Activated gamma-delta T cell treated with anti-CD3 and anti-CD28 coated beads, Interleukin-2, amount 50 U/mL, for 16 hours (primary cell): ENCODE results near the gene IL1RAPL1.

Source experiments
- DNase-seq: peaks from one replicate; pipeline ENCODE4 v3.0.0-alpha.2; 2020; ENCODE audit warnings: low read depth

The IL1RAPL1 gene

GRCh38 chrX:29788991-29789699, 1201.9 kb downstream of the IL1RAPL1 start:
- no peak for DNase-seq

DNA sequence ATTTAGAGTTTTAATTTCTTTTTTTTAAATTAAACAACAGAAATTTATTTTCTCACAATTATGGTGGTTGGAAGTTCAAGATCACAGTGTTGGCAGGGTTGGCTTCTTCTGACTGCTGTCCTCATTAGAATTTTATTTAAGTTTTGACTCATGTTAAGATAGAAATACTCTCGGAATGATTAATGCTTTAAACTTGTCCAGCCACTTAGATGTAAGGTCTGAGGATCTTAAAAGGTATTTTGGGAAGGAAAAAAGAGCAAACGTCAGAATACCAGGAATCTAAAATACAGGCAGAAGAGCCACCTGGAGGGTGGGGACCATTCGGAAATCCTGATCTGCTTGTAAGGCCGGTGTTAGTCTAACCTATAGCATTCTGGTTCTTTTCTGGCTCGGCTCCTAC, 1205.1 kb downstream of the IL1RAPL1 start:
- no peak for DNase-seq

DNA sequence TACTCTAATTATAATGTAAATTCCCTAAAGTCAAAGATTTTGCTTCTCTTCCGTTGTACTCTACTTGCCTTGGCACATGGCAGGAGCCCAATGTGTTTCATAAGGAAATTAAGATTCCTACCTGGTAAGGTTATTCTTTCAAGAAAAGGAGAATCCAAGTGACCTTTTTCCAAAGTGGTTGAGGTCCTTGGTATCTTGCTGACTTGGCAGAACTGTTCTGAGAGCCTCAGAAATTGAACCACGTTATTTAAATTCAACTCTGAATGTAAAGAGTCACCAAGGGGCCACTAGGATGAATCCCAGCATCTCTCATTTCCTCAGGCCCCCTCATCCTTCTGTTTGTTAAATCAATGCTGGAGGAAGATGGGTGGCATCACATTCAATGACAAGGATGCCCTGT, 1209.9 kb downstream of the IL1RAPL1 start:
- no peak for DNase-seq

DNA sequence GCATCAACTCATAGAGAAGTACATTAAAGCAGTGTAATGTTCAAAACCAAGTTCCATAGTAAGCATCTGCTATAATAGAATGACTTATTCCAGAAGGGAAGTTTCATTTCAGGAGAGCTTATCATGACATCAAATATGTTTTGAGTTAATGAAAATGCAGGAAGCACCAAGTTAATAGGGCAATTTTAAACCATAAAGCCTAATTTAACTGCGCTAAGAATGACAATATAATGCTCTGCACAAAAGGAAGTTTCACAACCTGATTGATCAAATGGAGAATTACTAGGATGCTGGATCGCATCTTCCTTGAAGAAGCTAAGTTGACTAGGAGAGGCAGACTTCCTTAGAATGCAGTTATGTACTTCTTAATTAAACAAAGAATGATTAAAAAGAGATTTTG, 1211.2 kb downstream of the IL1RAPL1 start:
- DNase-seq: no peak

DNA sequence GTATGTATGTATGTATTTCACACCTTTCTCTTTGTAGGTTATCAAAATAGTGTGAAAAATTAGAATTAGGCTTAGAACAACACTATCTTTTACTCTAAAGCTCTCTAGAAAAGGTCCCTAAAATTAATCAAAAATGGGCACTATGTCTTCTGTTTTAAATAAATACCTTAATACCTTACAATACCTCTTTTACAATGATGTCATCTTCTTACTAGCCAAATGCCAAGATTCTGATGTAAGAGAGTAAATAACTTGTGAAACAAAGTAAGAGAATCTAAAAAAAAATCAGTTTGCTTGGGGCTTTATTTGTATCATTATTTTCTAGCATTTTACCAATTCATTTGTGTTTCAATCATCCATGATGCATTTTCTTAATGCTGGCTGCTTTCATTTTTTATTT, 1225.9 kb downstream of the IL1RAPL1 start:
- no peak for DNase-seq

GRCh38 chrX:29824176-29824906, 1237.1 kb downstream of the IL1RAPL1 start:
- DNase-seq: no peak

DNA sequence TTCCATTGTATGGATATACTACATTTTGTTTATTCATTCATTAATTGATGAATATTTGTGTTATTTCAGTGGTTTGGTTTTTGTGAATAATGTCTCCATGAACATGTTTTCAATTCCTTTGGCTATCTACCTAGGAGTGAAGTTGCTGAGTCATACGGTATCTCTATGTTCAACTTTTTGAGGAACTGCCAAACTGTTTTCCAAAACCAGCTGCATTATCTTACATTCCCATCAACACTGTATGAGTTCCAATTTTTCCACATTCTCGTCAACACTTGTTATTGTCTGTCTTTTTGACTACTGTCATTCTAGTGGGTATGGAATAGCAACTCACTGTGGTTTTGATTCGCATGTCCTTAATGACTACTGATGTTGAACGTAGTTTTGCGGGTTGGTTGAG, 1239.5 kb downstream of the IL1RAPL1 start:
- DNase-seq: no peak

GRCh38 chrX:29834311-29834710, 1247.1 kb downstream of the IL1RAPL1 start:
- no peak for DNase-seq

- no peak for DNase-seq
These were observed 1247.5 kb downstream of the IL1RAPL1 start for GRCh38 chrX:29834764-29835163.

GRCh38 chrX:29841750-29842149, 1254.5 kb downstream of the IL1RAPL1 start:
- no peak for DNase-seq

DNA sequence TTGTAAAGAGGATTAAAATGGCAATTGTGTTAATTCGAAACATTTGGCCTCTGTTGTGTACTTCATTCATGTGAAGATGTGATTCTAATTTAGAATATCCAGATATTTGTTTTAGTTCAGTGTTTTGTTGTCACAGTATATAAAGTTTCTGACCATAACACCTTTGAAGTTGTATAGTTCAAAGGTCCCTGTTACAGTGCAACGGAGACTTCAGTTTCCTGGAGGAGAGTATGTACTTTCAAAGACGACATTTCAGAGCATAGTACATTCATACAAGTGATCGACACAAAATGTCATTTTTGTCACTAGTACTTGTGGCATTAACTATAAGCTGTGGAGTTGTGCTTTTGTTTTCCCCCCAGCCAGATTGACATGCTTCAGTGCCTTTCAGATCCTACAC, 1255.3 kb downstream of the IL1RAPL1 start:
- DNase-seq: no peak

DNA sequence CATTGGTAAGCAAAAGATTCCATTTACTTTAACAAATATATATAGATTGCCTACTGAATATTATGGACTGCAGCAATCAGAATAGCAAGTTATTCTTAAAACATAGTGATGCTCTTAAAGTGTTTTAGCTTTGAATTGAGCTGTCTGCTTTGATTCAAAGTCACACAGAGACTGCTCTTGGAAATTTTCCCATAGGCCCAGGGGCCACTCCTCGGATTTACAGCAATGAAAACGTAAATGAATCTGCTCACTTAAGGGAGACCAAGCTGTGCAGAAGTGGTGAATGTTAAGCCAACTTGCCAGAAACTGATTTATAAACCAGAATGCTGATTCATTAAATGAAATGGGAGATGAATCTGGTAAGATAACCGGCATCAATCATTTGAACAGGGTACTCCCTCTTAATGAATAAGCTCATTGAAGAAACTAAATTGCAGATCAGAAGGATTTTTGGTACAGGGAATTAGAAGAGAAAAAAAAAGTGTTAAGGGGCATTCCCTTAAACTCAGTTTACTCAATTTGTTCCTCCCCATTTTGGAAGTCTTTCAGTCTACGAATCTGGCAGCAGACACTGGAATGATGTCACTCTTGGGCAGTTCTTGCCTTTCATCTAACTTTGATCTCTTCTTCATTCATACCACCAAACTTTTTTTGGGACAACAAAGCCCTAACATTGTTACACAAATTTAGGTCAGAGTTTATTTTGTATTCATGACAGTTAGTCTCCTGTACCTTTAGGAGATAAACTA, 1264.8 kb downstream of the IL1RAPL1 start:
- no peak for DNase-seq

- no peak for DNase-seq
These were observed 1265.5 kb downstream of the IL1RAPL1 start for GRCh38 chrX:29852767-29853166.

- no peak for DNase-seq
These were observed 1271.5 kb downstream of the IL1RAPL1 start for GRCh38 chrX:29858714-29859113.

DNA sequence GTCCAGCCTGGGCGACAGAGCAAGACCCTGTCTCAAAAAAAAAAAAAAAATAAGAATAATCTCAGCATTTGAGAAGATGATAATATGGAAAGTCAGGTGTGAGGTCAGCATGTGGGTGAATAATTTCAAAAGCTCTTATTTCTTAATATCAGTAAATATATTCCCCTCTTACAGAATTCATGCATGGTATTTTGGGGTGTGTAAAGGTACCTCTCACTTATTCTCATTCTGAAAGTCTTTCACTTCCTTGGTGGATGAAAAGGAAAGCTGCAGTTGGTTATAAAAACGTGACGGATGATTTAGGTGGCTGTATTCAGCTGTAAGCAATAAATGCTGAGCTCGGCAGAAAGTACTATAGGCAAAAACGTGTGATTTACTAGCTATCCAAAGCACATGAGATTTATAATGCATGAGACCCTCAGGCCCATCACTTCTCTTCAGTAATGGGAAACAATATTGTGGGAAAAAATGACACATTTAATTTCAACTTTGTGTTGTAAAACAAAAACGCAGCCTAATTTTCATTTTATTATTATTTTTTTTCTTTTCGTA, 1275.0 kb downstream of the IL1RAPL1 start:
- DNase-seq: no peak

GRCh38 chrX:29867971-29868370, 1280.7 kb downstream of the IL1RAPL1 start:
- DNase-seq: no peak

DNA sequence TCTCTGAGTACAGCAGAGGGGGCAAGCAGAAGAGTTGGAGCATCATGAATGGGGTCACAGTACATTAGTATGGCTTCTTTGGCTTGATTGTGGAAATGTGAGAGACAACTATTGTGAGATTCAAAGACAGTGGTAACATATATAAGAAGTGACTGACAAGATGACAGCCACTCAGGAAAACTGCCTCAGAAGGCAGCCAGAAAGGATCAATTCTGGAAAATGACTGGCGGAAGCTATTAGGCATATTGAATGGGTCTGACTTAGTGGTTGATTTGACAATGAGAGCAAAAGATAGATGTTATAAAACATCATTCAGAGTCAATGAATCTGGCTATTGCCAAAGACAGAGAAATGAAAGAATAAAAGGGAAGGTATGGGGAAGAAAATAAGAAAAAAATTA, 1282.6 kb downstream of the IL1RAPL1 start:
- no peak for DNase-seq

DNA sequence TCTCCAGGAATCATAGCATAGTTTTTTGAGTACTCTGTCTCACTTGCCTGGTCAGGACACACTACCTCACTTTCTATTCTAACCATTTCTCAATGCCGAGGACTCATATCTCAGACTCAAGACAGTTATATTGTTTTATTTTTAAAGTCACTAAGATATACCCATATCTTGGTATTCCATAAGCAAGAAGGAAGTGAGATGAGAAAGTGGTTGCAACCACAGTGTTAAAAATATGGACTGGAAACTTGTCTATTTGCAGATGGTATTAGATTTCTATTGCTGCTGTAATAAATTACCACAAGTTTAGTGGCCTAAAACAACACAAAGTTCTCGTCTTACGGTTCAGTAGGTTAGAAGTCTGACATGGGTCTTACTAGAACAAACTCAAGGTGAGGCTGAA, 1283.4 kb downstream of the IL1RAPL1 start:
- no peak for DNase-seq

DNA sequence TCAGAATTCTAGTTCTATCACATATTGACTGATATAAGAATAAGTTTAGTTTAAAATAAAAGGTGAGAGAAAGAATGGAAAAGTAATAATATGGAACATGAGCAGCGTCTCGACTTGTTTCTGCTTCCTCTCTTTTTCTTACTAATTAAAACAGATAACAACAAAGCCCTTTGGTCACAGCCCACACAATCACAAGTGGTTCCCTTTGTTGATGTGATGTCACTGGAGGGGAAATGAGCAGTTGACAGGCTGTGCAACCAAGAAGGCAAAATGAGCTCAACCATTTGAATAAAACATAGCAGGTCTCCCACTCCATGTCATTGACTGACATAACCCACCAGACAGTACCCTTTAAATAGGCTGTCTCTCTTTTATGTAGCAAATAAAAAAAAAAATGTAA, 1285.6 kb downstream of the IL1RAPL1 start:
- no peak for DNase-seq

- DNase-seq: no peak
These were observed 1289.5 kb downstream of the IL1RAPL1 start for GRCh38 chrX:29876733-29877132.

DNA sequence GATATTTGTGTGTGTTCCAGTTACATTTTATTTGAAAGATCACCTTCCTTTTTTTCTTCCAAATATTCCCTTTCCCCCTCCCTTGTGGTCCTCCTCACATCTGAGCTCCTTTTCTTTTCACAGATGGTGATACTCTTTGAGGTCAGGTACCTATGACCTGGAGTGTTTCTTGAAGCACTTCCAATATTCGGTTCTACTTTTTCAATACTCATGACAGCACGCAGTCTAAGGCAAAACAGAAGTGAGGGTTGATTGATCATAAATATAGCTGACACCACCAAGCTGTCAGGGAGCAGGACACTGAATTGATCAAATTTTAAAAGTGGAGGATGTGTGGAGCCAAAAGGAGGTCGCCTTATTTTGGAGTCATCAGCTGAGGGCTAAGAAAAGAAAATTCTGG, 1293.7 kb downstream of the IL1RAPL1 start:
- no peak for DNase-seq

DNA sequence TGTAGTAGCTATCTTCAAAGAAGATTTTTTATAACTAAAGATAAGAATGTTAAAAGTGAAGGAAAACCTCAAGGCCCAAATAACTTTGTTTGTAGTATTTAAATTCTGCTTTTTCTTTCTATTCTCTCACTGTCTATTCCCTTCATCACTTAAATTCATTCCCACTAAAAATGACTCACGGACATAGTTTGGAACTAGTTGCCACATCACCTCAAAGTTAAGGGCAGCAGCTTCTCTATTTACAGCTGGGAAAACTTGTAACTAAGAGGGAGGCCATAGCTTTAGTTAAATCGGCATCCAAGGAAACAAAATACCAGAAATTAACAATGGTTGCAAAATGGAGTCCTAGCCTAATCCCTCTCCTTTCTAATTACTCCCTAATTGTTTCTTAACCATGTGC, 1302.8 kb downstream of the IL1RAPL1 start:
- DNase-seq: no peak
